Mucosa of stomach (tissue), 1 donor: ENCODE results near the gene FBXL15.
A peak's percentile ranks its signal among the peaks of the same experiment; 100 is the strongest.

Experiments
- H3K27me3 ChIP-seq: one replicate; pipeline ENCODE4 v1.7.0; 2013; ENCODE audit warnings: mild to moderate bottlenecking, low read length; ENCODE audit not compliant: control insufficient read depth, insufficient read depth
- H3K36me3 ChIP-seq: one replicate; pipeline ENCODE4 v1.7.0; 2013; ENCODE audit warnings: low read length; ENCODE audit not compliant: control insufficient read depth, insufficient read depth
- H3K4me1 ChIP-seq: one replicate; pipeline ENCODE4 v1.7.0; 2013; ENCODE audit warnings: mild to moderate bottlenecking, low read length; ENCODE audit not compliant: control insufficient read depth, insufficient read depth
- H3K4me3 ChIP-seq: one replicate; pipeline ENCODE4 v1.7.0; 2013; ENCODE audit warnings: low read length
- H3K9ac ChIP-seq: one replicate; pipeline ENCODE4 v1.7.0; 2013; ENCODE audit warnings: mild to moderate bottlenecking, low read length, moderate library complexity
- H3K9me3 ChIP-seq: one replicate; pipeline ENCODE4 v1.7.0; 2013; ENCODE audit warnings: mild to moderate bottlenecking, low read length, moderate library complexity; ENCODE audit not compliant: control insufficient read depth
- donor health status: Pancreatic carcinoma.

The FBXL15 gene

DNA sequence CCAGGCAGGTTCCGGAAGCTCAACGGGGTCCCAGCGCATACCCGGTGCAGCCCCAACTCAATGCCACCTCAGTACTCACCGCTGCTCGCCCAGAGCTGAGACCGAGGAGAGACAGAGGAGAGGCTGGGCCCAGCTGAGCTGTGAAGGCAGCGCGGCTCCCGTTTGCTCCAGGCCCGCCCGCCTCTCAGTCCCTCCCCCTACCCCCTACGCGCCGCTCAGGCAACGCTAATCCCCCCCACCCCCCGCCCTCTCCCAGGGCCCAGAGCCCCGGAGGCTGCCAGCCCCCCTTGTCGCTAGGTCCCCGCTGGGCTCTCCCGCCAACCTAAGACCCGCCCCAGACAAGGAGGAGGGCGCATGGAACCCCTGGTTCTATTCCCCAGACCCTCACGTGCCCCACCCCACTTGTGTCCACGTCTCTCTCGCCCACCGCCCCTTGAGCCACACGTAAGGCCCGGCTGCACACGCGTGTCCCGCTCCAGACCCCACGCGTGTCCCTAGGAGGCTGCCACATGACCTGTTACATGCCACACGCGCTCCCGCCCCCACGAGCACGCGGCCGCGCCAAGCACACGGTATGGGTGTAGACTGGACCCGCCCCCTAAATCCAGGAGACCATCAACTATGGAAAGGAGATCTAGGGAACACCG, 1.9 kb upstream of the FBXL15 start, which contains the start of gene PSD:
Gene PSD (minus strand): TSS at position 164 of the 647 bp plus-strand sequence. CDS start 1,747 bp downstream, outside the sequence.
- Histone ChIP-seq H3K4me3 (peak within 1 kb of the TSS; percentile 70), H3K4me1 (peaks cover 33% of the 10 kb centered on the region), H3K9me3 (no peaks in the 10 kb centered on the region), H3K27me3 (peaks cover 26% of the 10 kb centered on the region), H3K36me3 (no peaks in the 10 kb centered on the region), H3K9ac (no peak within 1 kb of the TSS)

DNA sequence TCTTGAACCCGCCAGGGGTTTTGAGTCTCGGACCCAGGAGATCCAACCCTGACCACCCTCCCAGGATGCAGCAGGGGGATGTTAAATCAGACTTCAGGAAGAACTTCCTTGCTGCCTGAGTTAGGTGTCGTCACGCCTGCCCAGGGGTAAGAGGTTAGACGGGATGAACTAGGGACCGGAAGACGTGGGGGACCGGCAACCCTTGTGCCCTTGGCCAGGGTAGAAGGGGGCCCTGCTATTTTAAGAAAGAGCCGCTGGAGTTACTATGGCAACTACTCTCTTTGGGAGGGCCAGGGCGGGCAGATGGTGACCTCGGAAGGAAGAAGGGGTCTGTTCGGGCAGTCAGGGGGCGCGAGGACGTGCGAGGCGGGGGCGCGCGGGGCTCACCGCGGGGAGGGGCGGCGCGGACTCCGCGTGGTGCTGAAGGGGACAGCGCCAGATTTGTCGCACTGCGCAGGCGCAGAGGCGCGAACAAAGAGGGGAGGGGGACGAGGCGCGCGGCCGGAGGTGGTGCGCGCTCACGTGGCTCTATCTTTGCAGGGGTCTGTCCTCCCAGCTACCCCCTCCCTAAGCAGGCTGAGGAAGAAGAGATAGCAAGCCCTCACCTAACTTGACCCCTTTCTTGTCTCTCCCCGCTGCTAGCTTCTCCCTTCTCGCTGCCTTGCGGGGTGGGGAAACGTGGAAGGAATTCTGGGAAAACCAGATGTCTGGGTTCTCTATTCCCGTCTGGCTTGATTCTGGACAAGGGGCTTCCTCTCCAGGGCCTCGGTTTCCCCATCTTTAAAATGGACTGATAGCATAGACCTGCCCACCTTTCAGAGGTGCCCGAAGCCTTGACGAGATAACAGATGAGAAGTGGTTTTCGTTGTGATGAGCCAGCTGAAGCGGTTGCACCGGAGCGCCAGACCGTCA, 1.1 kb upstream of the FBXL15 start:
- no peak overlapping the region for H3K9ac ChIP-seq
- peak overlapping the region; percentile 70 for H3K4me3 ChIP-seq
- H3K36me3 ChIP-seq, result no peaks in the 10 kb centered on the region
- H3K4me1 ChIP-seq, result peaks cover 33% of the 10 kb centered on the region
- H3K27me3 ChIP-seq, result peaks cover 26% of the 10 kb centered on the region
- no peaks in the 10 kb centered on the region for H3K9me3 ChIP-seq

DNA sequence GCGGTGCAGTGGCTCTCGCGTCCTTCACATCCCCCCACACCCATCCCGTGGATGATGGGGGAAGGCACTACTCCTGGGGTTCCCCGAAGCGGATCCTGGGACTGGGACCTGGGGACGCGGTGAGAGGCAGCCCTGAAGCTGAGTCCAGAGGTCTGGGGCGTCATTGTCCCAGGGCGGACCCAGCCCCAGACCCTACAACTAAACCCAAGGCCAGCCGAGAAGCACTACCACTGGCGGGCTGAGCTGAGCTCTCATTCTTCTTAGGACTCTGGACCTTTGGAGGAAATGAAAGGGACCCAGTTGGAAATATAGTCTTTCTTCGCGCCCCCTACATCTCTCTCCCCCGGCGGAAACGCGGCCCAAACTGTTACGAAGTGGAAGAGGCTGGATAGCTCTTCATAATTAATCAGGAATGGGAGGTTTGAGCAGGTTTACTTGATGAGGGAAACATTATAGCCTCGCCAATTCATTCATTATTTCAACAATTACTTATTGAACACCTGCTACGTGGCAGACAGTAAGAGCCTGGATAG, 389 bp upstream of the FBXL15 start:
- Histone ChIP-seq H3K4me3 (peak overlapping the region; percentile 70), H3K4me1 (peaks cover 33% of the 10 kb centered on the region), H3K9me3 (no peaks in the 10 kb centered on the region), H3K27me3 (peaks cover 22% of the 10 kb centered on the region), H3K36me3 (no peaks in the 10 kb centered on the region), H3K9ac (peak overlapping the region; percentile 80)

DNA sequence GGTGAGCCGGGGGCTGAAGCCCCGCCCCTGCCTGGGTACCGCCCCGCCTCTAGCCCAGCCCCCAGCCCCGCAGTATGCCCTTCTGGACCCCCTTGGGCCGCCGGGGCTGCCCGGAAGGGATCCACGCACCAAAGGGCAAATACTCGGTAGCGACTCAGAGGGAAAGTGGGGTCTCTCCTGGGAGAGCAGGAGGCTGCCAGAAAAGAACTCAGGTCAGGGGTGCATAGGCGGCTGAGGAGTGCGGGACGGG, 796 bp downstream of the FBXL15 start:
- Histone ChIP-seq H3K9ac (peak overlapping the region; percentile 80), H3K27me3 (peaks cover 21% of the 10 kb centered on the region), H3K4me1 (peaks cover 33% of the 10 kb centered on the region), H3K4me3 (peak overlapping the region; percentile 70), H3K36me3 (no peaks in the 10 kb centered on the region), H3K9me3 (no peaks in the 10 kb centered on the region)

DNA sequence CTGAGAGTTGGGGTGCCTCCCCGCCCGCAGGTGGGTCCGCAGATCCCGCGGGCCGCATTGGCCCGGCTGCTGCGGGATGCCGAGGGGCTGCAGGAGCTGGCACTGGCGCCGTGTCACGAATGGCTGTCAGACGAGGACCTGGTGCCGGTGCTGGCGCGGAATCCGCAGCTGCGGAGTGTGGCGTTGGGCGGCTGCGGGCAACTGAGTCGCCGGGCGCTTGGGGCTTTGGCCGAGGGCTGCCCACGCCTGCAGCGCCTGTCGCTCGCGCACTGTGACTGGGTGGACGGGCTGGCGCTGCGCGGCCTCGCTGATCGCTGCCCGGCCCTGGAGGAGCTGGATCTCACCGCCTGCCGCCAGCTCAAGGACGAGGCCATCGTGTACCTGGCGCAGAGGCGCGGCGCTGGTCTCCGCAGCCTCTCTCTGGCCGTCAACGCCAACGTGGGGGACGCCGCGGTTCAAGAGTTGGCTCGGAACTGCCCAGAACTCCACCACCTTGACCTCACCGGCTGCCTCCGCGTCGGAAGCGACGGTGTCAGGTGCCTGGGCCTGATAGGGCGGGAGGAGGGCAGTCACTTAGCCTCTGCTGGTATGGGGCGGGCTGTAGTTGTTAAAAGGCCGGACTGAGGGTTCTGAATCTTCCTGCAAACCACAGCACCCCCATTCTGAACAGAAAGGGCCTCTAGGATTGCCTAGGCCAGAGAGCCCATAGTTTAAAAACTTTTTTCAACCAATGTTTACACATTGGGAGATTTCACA, 1.3 kb downstream of the FBXL15 start:
- H3K27me3 ChIP-seq, result peaks cover 16% of the 10 kb centered on the region
- H3K9me3 ChIP-seq, result no peaks in the 10 kb centered on the region
- H3K4me1 ChIP-seq, result peaks cover 33% of the 10 kb centered on the region
- peak overlapping the region; percentile 70 for H3K4me3 ChIP-seq
- peak overlapping the region; percentile 80 for H3K9ac ChIP-seq
- H3K36me3 ChIP-seq, result no peaks in the 10 kb centered on the region

DNA sequence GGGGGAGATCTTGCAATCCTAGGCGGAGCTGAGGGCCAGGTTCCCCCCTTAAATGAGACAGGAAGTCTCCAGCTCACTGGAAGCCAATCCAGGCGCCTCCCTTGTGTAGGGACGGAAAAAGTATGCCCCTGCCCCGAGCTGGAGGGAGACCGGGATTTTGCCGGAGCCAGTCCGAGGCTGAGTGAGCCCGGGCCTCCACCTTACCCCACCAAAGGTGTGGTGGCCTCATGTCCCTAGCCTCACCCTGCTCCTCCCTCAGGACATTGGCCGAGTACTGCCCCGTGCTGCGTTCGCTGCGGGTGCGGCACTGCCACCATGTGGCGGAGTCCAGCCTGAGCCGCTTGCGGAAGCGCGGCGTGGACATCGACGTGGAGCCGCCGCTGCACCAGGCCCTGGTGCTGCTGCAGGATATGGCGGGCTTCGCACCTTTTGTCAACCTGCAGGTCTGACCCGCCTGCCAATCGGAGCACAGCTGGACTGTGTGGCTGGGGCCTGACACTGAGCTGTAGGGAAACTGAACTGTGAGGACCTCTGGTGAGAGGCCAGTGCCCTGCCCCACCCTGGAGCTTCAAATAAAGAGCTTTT, 2.0 kb downstream of the FBXL15 start:
- peaks cover 33% of the 10 kb centered on the region for H3K4me1 ChIP-seq
- peak overlapping the region; percentile 80 for H3K9ac ChIP-seq
- peak overlapping the region; percentile 70 for H3K4me3 ChIP-seq
- H3K9me3 ChIP-seq, result no peaks in the 10 kb centered on the region
- peaks cover 11% of the 10 kb centered on the region for H3K27me3 ChIP-seq
- H3K36me3 ChIP-seq, result no peaks in the 10 kb centered on the region

DNA sequence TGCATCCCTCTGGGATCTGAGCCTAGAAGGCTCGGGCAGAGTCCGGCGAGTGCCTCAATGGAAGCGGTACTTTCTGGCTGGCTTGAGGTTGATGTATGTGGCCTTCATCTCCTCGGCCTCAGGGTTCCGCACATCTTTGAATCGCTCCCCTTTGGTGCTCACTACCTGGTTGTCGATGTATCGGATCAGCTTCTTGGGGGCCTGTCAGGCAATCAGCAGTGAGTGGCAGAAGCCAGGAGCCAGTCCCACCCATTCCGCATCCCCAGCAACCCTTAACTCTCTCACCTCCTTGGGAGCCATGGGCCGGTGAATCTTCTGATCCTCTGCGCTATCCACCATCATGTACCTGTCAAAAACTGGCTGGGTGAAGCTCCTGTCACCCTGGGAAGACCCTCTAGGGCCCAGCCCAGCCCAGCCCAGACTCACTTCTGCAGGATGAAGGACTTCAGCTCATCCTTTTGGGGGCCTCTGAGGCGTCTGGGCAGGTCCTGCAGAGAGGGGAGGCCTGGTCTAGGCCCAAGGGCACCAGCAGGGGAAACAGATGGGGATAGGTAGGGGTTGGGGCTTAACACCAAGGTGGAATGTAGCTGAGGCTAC, 2.8 kb downstream of the FBXL15 start:
- Histone ChIP-seq H3K9me3 (no peaks in the 10 kb centered on the region), H3K36me3 (no peaks in the 10 kb centered on the region), H3K27me3 (peaks cover 5% of the 10 kb centered on the region), H3K4me1 (peaks cover 33% of the 10 kb centered on the region), H3K9ac (peak overlapping the region; percentile 80), H3K4me3 (peak overlapping the region; percentile 70)

DNA sequence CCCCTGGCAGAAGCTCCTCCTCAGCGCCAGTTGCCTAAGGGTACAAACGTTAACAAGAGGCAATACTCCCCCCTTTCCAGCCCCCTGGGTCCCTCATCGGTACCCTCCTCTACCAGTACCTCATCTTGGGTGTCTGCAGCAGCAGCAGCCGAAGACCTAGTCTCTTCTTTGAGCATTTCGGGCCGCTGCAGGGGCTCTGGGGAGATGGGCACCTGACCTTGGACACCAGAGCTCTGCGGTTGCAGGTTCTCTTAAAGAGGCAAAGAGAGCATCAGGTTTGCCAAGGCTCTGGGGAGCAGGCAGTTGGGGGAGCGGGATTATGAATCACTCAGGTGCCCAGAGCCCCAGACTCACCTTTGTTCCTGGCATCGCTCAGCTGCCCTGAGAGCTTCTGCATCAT, 3.5 kb downstream of the FBXL15 start:
- Histone ChIP-seq H3K4me1 (peaks cover 30% of the 10 kb centered on the region), H3K9ac (no peak overlapping the region)

DNA sequence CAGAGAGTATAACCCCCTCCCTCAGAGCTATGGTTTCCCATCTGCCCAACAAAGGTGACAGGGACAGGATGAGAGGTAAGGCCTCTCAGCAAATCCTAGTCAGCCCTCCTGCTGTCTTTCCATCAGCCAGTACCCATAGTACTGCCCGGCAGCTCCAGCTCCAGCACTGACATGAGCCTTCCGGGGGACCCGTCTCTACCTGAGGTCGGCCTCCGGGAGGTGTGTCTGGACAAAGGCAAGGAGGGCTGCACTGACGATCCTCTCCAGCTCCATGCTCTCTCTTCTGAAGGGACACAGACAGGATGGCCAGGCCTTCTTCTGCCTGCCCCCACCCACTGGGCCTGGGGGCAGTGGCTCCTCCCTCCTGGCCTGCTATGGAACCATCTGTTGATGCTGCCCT, 4.3 kb downstream of the FBXL15 start:
- peaks cover 22% of the 10 kb centered on the region for H3K4me1 ChIP-seq
- no peaks in the 10 kb centered on the region for H3K9me3 ChIP-seq
- no peak overlapping the region for H3K4me3 ChIP-seq
- H3K36me3 ChIP-seq, result no peaks in the 10 kb centered on the region
- H3K27me3 ChIP-seq, result no peaks in the 10 kb centered on the region
- H3K9ac ChIP-seq, result no peak overlapping the region

More for the DNA sequence above, 3.5 kb downstream of the FBXL15 start:
- Histone ChIP-seq H3K27me3 (peaks cover under 1% of the 10 kb centered on the region), H3K4me3 (no peak overlapping the region), H3K36me3 (no peaks in the 10 kb centered on the region), H3K9me3 (no peaks in the 10 kb centered on the region)

DNA sequence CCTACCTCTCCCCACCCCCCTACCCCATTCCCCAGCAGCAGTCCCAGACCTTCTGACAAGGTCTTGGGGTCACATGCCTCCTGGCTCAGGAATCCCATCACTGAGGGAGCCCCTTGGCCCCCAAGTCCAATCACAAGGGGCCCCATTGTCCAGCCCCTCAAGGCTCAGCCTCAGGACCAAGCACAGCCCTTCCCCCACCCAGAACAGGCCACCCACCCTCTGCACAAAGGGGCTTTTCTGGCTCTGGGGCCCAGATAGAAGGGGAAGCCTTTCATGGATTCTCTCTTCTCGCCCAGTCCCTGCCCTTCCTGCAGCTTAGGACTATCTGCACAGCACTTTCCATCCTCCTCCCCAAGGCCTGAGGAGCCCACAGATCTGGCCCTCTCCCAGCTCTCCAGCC, 4.8 kb downstream of the FBXL15 start:
- Histone ChIP-seq H3K36me3 (no peaks in the 10 kb centered on the region), H3K27me3 (no peaks in the 10 kb centered on the region), H3K9me3 (no peaks in the 10 kb centered on the region), H3K9ac (no peak overlapping the region), H3K4me1 (peaks cover 18% of the 10 kb centered on the region), H3K4me3 (no peak overlapping the region)

DNA sequence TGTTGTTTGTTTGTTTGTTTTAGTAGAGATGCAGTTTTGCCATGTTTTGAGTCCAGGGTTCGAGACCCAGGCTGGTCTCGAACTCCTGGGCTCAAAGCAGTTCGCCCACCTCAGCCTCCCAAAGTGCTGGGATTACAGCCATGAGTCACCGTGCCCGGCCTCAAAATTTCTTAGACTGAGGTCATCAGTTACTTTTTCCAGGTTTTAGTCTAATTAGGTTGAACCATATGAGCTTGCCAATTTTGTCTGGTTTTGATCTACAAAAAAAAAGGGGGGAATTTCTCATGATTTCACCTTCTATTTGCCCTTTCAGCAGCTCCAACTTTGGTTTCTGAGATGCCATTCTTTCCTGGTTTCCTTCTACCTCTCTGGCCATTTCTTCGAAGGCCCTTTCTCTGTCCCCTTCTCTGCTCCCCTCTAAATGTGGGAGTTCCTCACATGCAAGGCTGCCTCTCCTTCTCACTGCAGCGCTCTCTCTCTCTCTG, 6.2 kb downstream of the FBXL15 start:
- Histone ChIP-seq H3K4me3 (no peak overlapping the region), H3K9ac (no peak overlapping the region), H3K36me3 (no peaks in the 10 kb centered on the region), H3K9me3 (no peaks in the 10 kb centered on the region), H3K4me1 (peaks cover 22% of the 10 kb centered on the region), H3K27me3 (no peaks in the 10 kb centered on the region)
